Subcutaneous abdominal adipose tissue (tissue), 5 donors: ENCODE data around the gene CCDC192.

ENCODE experiments used
- H3K27ac ChIP-seq: one replicate; pipeline ENCODE4 v1.7.0; 2013; ENCODE audit warnings: low read depth, mild to moderate bottlenecking, inconsistent platforms, low read length, moderate library complexity
- H3K27me3 ChIP-seq, 5 donors: one replicate each; pipeline ENCODE4 v1.7.0; 2013; ENCODE audit warnings: low read length in 5 of 5, inconsistent platforms in 1 of 5; ENCODE audit not compliant: control insufficient read depth in 5 of 5, insufficient read depth in 4 of 5
- H3K36me3 ChIP-seq, 5 donors: one replicate each; pipeline ENCODE4 v1.7.0; 2013; ENCODE audit warnings: low read length in 5 of 5; ENCODE audit not compliant: control insufficient read depth in 5 of 5, insufficient read depth in 5 of 5
- H3K4me1 ChIP-seq, 5 donors: one replicate each; pipeline ENCODE4 v1.7.0; 2013; ENCODE audit warnings: low read length in 5 of 5, mild to moderate bottlenecking in 3 of 5, moderate library complexity in 1 of 5; ENCODE audit not compliant: control insufficient read depth in 5 of 5, insufficient read depth in 5 of 5
- H3K4me3 ChIP-seq, 5 donors: one replicate each; pipeline ENCODE4 v1.7.0; 2013; ENCODE audit warnings: low read length in 5 of 5, low read depth in 1 of 5
- H3K9ac ChIP-seq, 5 donors: one replicate each; pipeline ENCODE4 v1.7.0; 2013; ENCODE audit warnings: low read length in 5 of 5, mild to moderate bottlenecking in 4 of 5, moderate library complexity in 3 of 5
- H3K9me3 ChIP-seq, 5 donors: one replicate each; pipeline ENCODE4 v1.7.0; 2013; ENCODE audit warnings: low read length in 5 of 5; ENCODE audit not compliant: control insufficient read depth in 5 of 5
- donor health status: healthy.
- donor health status: healthy.
- donor health status: healthy.
- donor health status: healthy.
- donor health status: healthy.

CCDC192 gene

GRCh38 chr5:127867022-127867783 lies 164.0 kb downstream of the CCDC192 start:
- peaks cover 0 to 15% (median 13%) of the 10 kb centered on the region in 5 donors for H3K4me1 ChIP-seq
- H3K27me3 ChIP-seq = no peaks in the 10 kb centered on the region
- no peak overlapping the region for H3K9ac ChIP-seq
- H3K27ac ChIP-seq = no peak overlapping the region
- no peaks in the 10 kb centered on the region for H3K36me3 ChIP-seq
- H3K9me3 ChIP-seq = no peaks in the 10 kb centered on the region
- H3K4me3 ChIP-seq = no peak overlapping the region

DNA sequence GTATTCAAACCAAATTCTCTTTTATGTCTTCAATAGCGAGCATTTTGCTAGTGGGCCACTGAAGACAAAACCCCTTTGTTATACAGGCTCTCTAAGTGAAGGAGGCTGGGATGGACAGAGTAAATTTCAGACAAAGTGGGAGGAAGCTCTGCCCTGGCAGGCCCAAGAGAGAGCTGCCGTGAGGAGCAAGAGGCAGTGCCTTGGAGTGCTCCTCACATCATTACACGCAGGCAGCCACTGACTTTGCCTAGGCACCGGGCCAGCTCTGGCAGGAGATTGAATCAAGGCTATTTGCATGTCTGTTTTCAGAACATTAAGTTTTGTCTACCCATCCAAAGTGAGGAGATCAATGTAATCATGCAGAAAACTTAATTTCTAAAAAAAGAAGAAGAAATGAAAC lies 167.7 kb downstream of the CCDC192 start:
- Histone ChIP-seq H3K27ac (peak overlapping the region; percentile 86), H3K9me3 (no peaks in the 10 kb centered on the region), H3K27me3 (no peaks in the 10 kb centered on the region), H3K4me3 (no peak overlapping the region), H3K4me1 (peaks cover 2 to 22% (median 16%) of the 10 kb centered on the region in 5 donors), H3K36me3 (no peaks in the 10 kb centered on the region), H3K9ac (no peak overlapping the region)

- no peaks in the 10 kb centered on the region for H3K9me3 ChIP-seq
- H3K4me1 ChIP-seq = peaks cover 2 to 22% (median 16%) of the 10 kb centered on the region in 5 donors
- H3K4me3 ChIP-seq = no peak overlapping the region
- H3K36me3 ChIP-seq = no peaks in the 10 kb centered on the region
- no peak overlapping the region for H3K9ac ChIP-seq
- H3K27ac ChIP-seq = peak overlapping the region; percentile 86
- H3K27me3 ChIP-seq = no peaks in the 10 kb centered on the region
Observed at GRCh38 chr5:127871503-127872153, 168.4 kb downstream of the CCDC192 start.

DNA sequence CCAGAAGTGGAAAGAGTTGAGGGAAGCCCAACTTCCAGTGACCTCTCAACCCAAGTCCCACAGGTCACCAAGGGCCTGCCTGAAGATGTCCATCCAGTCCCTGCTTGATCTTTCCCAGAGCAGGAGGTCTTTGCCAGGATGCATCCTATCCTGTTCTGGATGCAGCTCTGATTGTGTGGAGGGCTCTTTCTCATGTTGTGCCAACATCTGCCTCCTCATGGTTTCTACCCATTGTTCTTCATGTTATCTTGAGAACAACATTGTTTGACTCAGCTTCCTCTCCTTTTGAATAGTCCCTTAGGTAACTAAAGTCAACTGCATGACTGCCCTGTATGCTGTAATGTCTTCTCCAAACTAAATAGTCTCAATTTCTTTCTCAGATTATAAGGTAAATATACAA lies 169.3 kb downstream of the CCDC192 start:
- H3K4me3 ChIP-seq = no peak overlapping the region
- H3K27me3 ChIP-seq = no peaks in the 10 kb centered on the region
- peaks cover 2 to 18% (median 16%) of the 10 kb centered on the region in 5 donors for H3K4me1 ChIP-seq
- H3K36me3 ChIP-seq = no peaks in the 10 kb centered on the region
- H3K9ac ChIP-seq = no peak overlapping the region
- peak overlapping the region; percentile 86 for H3K27ac ChIP-seq
- H3K9me3 ChIP-seq = no peaks in the 10 kb centered on the region

- Histone ChIP-seq H3K27ac (no peak overlapping the region), H3K36me3 (no peaks in the 10 kb centered on the region), H3K9me3 (no peaks in the 10 kb centered on the region), H3K9ac (no peak overlapping the region), H3K4me1 (peaks cover 2 to 17% (median 16%) of the 10 kb centered on the region in 5 donors), H3K4me3 (no peak overlapping the region), H3K27me3 (no peaks in the 10 kb centered on the region)
Observed at GRCh38 chr5:127875235-127876021, 172.2 kb downstream of the CCDC192 start.

DNA sequence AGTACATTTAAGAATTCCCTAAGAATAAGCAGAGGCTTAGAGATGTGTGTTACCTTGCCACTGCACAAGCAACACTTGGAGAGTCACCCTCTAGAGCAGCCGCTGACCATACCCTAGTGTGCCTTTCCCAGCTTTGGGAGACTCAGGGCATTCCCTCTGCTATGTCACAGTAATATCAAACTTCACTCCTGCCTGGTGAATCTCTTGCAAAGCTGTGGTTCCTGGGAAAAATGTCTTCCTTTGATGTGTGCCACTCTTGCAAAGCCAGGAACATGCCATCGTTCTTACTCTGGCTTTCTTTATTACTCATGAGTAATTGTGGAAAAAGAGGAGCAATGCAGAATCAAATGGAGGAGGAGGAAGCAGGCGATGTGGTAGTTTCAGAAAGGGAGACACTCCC lies 173.2 kb downstream of the CCDC192 start:
- no peak overlapping the region for H3K4me3 ChIP-seq
- no peak overlapping the region for H3K9ac ChIP-seq
- H3K4me1 ChIP-seq = peaks cover 2 to 16% (median 10%) of the 10 kb centered on the region in 5 donors
- H3K27ac ChIP-seq = no peak overlapping the region
- H3K27me3 ChIP-seq = no peaks in the 10 kb centered on the region
- no peaks in the 10 kb centered on the region for H3K9me3 ChIP-seq
- H3K36me3 ChIP-seq = no peaks in the 10 kb centered on the region

DNA sequence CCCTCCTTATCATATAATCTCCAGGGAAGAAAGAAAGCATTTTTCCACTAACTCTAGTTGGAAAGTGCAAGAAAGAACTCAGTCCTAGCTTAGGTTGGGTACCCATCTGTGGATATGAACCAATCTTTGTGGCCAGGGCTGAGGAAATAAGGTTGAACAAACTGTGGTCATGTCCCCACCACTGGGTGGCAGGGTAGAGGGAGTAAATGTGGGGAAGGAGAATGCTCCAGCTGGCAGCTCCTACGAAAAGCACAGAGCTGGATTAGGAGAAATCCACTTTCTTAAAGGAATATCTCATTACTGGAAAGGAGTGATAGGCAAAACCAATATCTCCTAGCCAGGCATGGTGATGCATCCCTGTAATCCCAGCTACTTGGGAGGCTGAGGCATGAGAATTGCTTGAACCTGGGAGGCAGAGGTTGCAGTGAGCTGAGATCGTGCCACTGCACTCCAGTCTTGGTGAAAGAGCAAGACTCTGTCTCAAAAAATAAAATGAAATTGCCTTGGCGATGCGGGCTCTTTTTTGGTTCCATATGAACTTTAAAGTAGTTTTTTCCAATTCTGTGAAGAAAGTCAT lies 175.1 kb downstream of the CCDC192 start:
- H3K4me3 ChIP-seq = no peak overlapping the region
- no peaks in the 10 kb centered on the region for H3K27me3 ChIP-seq
- peaks cover 0 to 5% (median 0%) of the 10 kb centered on the region in 5 donors for H3K4me1 ChIP-seq
- no peaks in the 10 kb centered on the region for H3K36me3 ChIP-seq
- H3K9me3 ChIP-seq = no peaks in the 10 kb centered on the region
- no peak overlapping the region for H3K9ac ChIP-seq
- H3K27ac ChIP-seq = no peak overlapping the region

GRCh38 chr5:127884416-127884815 lies 181.2 kb downstream of the CCDC192 start:
- Histone ChIP-seq H3K9me3 (no peaks in the 10 kb centered on the region), H3K27ac (no peak overlapping the region), H3K4me3 (no peak overlapping the region), H3K27me3 (no peaks in the 10 kb centered on the region), H3K4me1 (peaks cover 0 to 15% (median 0%) of the 10 kb centered on the region in 5 donors), H3K9ac (no peak overlapping the region), H3K36me3 (no peaks in the 10 kb centered on the region)

DNA sequence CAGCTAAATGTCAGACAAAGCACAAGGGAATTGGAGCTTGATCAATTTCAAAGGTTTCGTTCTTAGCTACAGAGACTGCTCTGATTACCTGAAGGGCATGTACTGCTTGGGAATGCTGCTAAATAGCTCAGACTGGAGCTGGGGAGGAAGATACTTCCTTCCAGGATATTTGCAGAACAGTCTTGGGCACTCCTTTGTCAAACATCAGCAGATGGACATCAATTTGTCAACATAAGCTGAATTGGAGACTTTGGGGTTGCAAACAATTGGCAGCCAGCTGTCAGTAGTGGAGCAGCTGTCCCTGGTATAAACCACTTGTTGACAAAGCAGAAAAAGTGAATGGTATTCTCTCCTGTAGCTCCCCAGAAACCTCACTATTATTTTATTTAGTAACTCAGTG lies 182.0 kb downstream of the CCDC192 start:
- no peaks in the 10 kb centered on the region for H3K27me3 ChIP-seq
- no peak overlapping the region for H3K27ac ChIP-seq
- H3K36me3 ChIP-seq = no peaks in the 10 kb centered on the region
- H3K4me3 ChIP-seq = no peak overlapping the region
- no peak overlapping the region for H3K9ac ChIP-seq
- H3K4me1 ChIP-seq = peaks cover 0 to 15% (median 0%) of the 10 kb centered on the region in 5 donors
- no peaks in the 10 kb centered on the region for H3K9me3 ChIP-seq
